ENCODE results near the gene BCL2L12.
"Not testable (repeated sequence)": the region's sequence is repeated elsewhere in the genome, so short reads cannot be mapped to it uniquely, and the experiment has no call there.

BCL2L12 gene, protein sequence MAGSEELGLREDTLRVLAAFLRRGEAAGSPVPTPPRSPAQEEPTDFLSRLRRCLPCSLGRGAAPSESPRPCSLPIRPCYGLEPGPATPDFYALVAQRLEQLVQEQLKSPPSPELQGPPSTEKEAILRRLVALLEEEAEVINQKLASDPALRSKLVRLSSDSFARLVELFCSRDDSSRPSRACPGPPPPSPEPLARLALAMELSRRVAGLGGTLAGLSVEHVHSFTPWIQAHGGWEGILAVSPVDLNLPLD

DNA sequence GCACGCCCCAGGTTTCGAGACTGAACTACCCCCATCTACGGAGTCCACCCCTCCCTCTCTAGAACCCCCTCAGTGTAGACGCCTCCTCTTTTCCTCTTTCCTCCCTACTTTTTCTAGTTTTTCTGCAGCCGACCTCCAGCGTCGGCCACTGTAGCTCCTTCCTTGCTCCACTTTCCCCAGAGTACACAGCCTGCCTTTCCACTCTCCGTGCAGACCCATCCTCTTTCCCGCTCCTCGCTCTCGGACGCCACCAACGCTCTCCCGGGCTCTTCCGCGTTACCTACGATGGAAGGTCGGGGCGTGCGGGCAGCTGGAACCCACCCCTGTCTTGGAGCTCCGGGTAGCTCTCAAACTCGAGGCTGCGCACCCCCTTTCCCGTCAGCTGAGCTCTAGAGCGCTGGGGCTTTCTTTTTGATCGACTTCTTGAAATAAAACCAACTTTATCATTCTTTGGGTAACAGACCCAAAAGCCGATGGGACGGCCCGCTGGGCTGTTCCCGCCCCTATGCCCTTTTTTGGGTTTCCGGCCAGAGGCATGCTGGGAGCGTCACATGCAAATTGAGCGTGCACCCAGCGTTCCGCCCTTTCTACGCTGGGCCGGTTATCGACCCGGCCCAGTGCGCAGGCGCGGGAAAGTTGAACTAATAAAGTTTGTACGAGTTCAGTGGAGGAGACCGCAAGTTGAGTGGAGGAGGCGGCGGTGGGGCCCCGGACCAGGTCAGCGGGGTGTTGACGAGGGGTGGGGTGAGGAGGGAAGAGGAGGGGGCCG, at the start of gene BCL2L12, which contains the start of gene IRF3:
Gene BCL2L12 (plus strand): TSS at position 583 of the 769 bp plus-strand sequence. CDS start 760 bp downstream, outside the sequence.
Gene IRF3 (minus strand): TSS at position 507 of the 769 bp plus-strand sequence. CDS start 1,019 bp downstream, outside the sequence.
- Histone ChIP-seq H3K4me3 (ENCODE audit: low read depth, low read length) (peak within 1 kb of the TSS; percentile 98), H3K9me3 (ENCODE audit: control insufficient read depth, insufficient read depth, low read depth, low read length) (peaks cover under 1% of the 10 kb centered on the region; the same call in 1 of the 2 replicates), H3K27me3 (ENCODE audit: control insufficient read depth, insufficient read depth, low read length) (no peaks in the 10 kb centered on the region), H3K9ac (ENCODE audit: low read length) (peak within 1 kb of the TSS; percentile 86), H3K4me1 (ENCODE audit: control insufficient read depth, insufficient read depth, low read length) (0 out of 2 replicates have a peak, but pooled peaks cover 2% of the 10 kb centered on the region), H3K36me3 (ENCODE audit: control insufficient read depth, insufficient read depth, low read length) (peaks cover 51% of the 10 kb centered on the region), H3K27ac (ENCODE audit: low read depth, low read length) (peak within 1 kb of the TSS; percentile 38; the same call in 1 of the 2 replicates)

- Histone ChIP-seq H3K27me3 (ENCODE audit: control insufficient read depth, insufficient read depth, low read length) (no peaks in the 10 kb centered on the region), H3K9me3 (ENCODE audit: control insufficient read depth, insufficient read depth, low read depth, low read length) (no peaks in the 10 kb centered on the region), H3K4me3 (ENCODE audit: low read depth, low read length) (no peak overlapping the region), H3K9ac (ENCODE audit: low read length) (no peak overlapping the region), H3K27ac (ENCODE audit: low read depth, low read length) (no peak overlapping the region), H3K4me1 (ENCODE audit: control insufficient read depth, insufficient read depth, low read length) (no peaks in the 10 kb centered on the region), H3K36me3 (ENCODE audit: control insufficient read depth, insufficient read depth, low read length) (peaks cover 81% of the 10 kb centered on the region)
Observed at GRCh38 chr19:49616532-49616931, 49.2 kb upstream of the BCL2L12 start.

DNA sequence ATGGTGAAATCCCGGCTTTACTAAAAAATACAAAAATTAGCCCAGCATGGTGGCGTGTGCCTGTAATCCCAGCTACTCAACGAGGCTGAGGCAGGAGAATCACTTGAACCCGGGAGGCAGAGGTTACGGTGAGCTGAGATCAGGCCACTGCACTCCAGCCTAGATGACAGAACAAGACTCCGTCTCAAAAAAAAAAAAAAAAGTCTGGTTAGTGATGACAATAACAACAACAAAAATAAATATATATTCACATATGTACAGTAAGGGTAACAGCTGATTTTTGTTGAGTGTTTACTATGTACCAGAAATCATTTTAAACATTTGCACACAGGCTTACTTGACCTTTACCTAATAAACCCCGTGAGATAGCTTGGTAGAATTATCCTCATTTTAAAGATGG, 48.8 kb upstream of the BCL2L12 start:
- H3K4me1 ChIP-seq (ENCODE audit: control insufficient read depth, insufficient read depth, low read length), result no peaks in the 10 kb centered on the region
- no peaks in the 10 kb centered on the region for H3K27me3 ChIP-seq (ENCODE audit: control insufficient read depth, insufficient read depth, low read length)
- H3K9me3 ChIP-seq (ENCODE audit: control insufficient read depth, insufficient read depth, low read depth, low read length), result no peaks in the 10 kb centered on the region
- no peak overlapping the region for H3K4me3 ChIP-seq (ENCODE audit: low read depth, low read length)
- peaks cover 85% of the 10 kb centered on the region for H3K36me3 ChIP-seq (ENCODE audit: control insufficient read depth, insufficient read depth, low read length)
- no peak overlapping the region for H3K27ac ChIP-seq (ENCODE audit: low read depth, low read length)
- no peak overlapping the region for H3K9ac ChIP-seq (ENCODE audit: low read length)

DNA sequence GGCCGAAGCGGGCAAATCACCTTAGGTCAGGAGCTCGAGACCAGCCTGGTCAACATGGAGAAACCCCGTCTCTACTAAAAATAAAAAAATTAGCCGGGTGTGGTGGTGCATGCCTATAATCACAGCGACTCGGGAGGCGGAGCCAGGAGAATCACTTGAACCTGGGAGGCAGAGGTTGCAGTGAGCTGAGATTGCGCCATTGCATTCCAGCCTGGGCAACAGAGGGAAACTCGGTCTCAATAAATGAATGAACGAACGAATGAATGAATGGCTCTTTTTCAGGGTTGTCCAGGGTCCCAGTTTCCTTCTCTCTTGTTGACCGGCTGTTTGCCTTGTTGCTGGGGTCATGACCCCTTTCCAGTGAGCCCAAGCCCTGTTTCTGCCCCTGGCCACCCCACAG, 47.9 kb upstream of the BCL2L12 start:
- not testable (repeated sequence) for H3K4me1 ChIP-seq (ENCODE audit: control insufficient read depth, insufficient read depth, low read length); H3K27ac ChIP-seq (ENCODE audit: low read depth, low read length); H3K27me3 ChIP-seq (ENCODE audit: control insufficient read depth, insufficient read depth, low read length); H3K9ac ChIP-seq (ENCODE audit: low read length); H3K4me3 ChIP-seq (ENCODE audit: low read depth, low read length); H3K9me3 ChIP-seq (ENCODE audit: control insufficient read depth, insufficient read depth, low read depth, low read length)
- H3K36me3 ChIP-seq (ENCODE audit: control insufficient read depth, insufficient read depth, low read length), result peaks cover 82% of the 10 kb centered on the region

DNA sequence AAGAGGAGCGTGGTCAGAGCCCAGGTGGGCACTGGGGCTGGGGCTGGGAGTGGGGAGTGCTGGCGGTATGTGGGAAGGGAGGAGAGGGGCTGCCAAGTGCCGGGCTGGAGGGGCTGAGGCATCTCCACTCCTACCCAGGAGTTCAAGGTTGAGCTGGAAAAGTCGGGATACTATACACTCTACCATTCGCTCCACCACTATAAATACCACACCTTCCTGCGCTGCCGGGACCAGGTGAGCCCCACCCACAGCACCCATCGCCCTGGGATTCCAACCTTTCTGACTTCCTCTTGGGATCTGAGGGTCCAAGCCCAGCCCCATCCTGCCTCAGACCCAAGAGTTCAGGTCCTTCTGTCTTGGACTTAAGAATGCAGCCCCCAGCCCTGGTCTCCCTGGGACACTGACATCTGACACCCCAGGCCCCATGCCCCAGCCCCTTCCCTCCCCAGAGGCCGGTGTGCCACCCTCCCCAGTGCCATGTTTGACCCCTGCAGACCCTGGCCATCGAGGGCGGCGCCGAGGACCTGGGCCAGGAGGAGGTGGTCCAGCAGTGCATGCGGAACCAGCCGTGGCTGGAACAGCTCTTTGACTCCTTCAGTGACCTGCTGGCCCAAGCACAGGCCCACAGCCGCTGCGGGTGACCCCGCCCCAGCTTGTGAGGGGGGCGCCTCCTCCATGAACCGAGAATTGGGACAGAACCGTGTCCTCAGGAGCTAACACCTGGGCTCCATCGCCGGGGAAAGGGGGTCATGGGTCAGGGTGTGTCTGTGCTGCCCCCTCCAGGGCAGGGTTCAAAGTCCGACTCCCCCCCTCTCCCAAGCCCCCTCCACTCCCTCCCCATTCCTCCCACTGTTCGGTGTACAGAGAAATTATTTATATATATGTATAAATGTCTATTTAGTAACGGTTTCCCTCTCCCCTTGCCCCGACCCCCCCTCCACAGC, 40.5 kb upstream of the BCL2L12 start:
- Histone ChIP-seq H3K27me3 (ENCODE audit: control insufficient read depth, insufficient read depth, low read length) (no peaks in the 10 kb centered on the region), H3K4me1 (ENCODE audit: control insufficient read depth, insufficient read depth, low read length) (no peaks in the 10 kb centered on the region), H3K36me3 (ENCODE audit: control insufficient read depth, insufficient read depth, low read length) (peaks cover 48% of the 10 kb centered on the region), H3K4me3 (ENCODE audit: low read depth, low read length) (no peak overlapping the region), H3K9me3 (ENCODE audit: control insufficient read depth, insufficient read depth, low read depth, low read length) (no peaks in the 10 kb centered on the region), H3K27ac (ENCODE audit: low read depth, low read length) (no peak overlapping the region), H3K9ac (ENCODE audit: low read length) (no peak overlapping the region)

- no peaks in the 10 kb centered on the region for H3K27me3 ChIP-seq (ENCODE audit: control insufficient read depth, insufficient read depth, low read length)
Observed at GRCh38 chr19:49626226-49626625, 39.5 kb upstream of the BCL2L12 start.

GRCh38 chr19:49629659-49630058, 36.1 kb upstream of the BCL2L12 start:
- Histone ChIP-seq H3K36me3 (ENCODE audit: control insufficient read depth, insufficient read depth, low read length) (peaks cover 28% of the 10 kb centered on the region), H3K4me3 (ENCODE audit: low read depth, low read length) (no peak overlapping the region), H3K4me1 (ENCODE audit: control insufficient read depth, insufficient read depth, low read length) (0 out of 2 replicates have a peak, but pooled peaks cover 5% of the 10 kb centered on the region), H3K9ac (ENCODE audit: low read length) (no peak overlapping the region), H3K9me3 (ENCODE audit: control insufficient read depth, insufficient read depth, low read depth, low read length) (no peaks in the 10 kb centered on the region), H3K27ac (ENCODE audit: low read depth, low read length) (no peak overlapping the region), H3K27me3 (ENCODE audit: control insufficient read depth, insufficient read depth, low read length) (no peaks in the 10 kb centered on the region)

More at GRCh38 chr19:49626226-49626625, 39.5 kb upstream of the BCL2L12 start:
- Histone ChIP-seq H3K9me3 (ENCODE audit: control insufficient read depth, insufficient read depth, low read depth, low read length) (no peaks in the 10 kb centered on the region), H3K4me1 (ENCODE audit: control insufficient read depth, insufficient read depth, low read length) (0 out of 2 replicates have a peak, but pooled peaks cover 5% of the 10 kb centered on the region), H3K27ac (ENCODE audit: low read depth, low read length) (no peak overlapping the region), H3K4me3 (ENCODE audit: low read depth, low read length) (no peak overlapping the region), H3K9ac (ENCODE audit: low read length) (no peak overlapping the region), H3K36me3 (ENCODE audit: control insufficient read depth, insufficient read depth, low read length) (peaks cover 45% of the 10 kb centered on the region)

DNA sequence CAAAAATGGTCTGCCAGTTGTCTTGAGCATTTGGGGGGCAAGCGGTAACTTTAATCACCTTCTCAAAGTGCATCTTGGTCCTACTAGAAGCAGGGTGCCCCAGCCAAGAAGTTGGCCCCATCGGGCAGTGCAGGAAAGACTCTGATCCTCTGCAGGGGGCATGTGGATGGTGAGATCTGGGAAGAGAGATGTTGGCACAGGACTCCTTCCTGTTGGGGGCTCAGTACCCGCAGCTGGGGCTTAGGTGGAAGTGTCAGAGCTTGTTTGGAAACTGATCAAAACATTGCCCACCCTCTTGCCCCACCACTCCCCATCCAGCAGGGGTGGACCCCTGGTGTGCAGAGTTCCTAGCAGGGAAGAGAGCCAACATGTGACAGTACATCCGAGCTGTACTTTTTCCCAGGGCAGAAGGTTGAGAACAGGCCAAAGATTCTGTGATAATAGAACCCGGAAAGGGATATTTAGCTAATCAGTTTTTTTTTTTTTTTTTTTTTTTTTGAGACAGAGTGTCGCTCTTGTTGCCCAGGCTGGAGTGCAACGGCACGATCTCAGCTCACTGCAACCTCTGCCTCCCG, 34.6 kb upstream of the BCL2L12 start:
- peaks cover 19% of the 10 kb centered on the region for H3K36me3 ChIP-seq (ENCODE audit: control insufficient read depth, insufficient read depth, low read length)
- H3K9ac ChIP-seq (ENCODE audit: low read length), result no peak overlapping the region
- no peaks in the 10 kb centered on the region for H3K27me3 ChIP-seq (ENCODE audit: control insufficient read depth, insufficient read depth, low read length)
- H3K9me3 ChIP-seq (ENCODE audit: control insufficient read depth, insufficient read depth, low read depth, low read length), result no peaks in the 10 kb centered on the region
- H3K4me3 ChIP-seq (ENCODE audit: low read depth, low read length), result no peak overlapping the region
- peaks cover 5% of the 10 kb centered on the region; the same call in 1 of the 2 replicates for H3K4me1 ChIP-seq (ENCODE audit: control insufficient read depth, insufficient read depth, low read length)
- no peak overlapping the region for H3K27ac ChIP-seq (ENCODE audit: low read depth, low read length)

- H3K27me3 ChIP-seq (ENCODE audit: control insufficient read depth, insufficient read depth, low read length), result no peaks in the 10 kb centered on the region
- no peak overlapping the region for H3K27ac ChIP-seq (ENCODE audit: low read depth, low read length)
- peaks cover 14% of the 10 kb centered on the region for H3K36me3 ChIP-seq (ENCODE audit: control insufficient read depth, insufficient read depth, low read length)
- peaks cover 6% of the 10 kb centered on the region; the same call in 1 of the 2 replicates for H3K4me1 ChIP-seq (ENCODE audit: control insufficient read depth, insufficient read depth, low read length)
- no peaks in the 10 kb centered on the region for H3K9me3 ChIP-seq (ENCODE audit: control insufficient read depth, insufficient read depth, low read depth, low read length)
- H3K4me3 ChIP-seq (ENCODE audit: low read depth, low read length), result no peak overlapping the region
- H3K9ac ChIP-seq (ENCODE audit: low read length), result no peak overlapping the region
Observed at GRCh38 chr19:49631610-49632192, 34.0 kb upstream of the BCL2L12 start.

- Histone ChIP-seq H3K9ac (ENCODE audit: low read length) (no peak overlapping the region), H3K27ac (ENCODE audit: low read depth, low read length) (no peak overlapping the region), H3K27me3 (ENCODE audit: control insufficient read depth, insufficient read depth, low read length) (no peaks in the 10 kb centered on the region), H3K9me3 (ENCODE audit: control insufficient read depth, insufficient read depth, low read depth, low read length) (no peaks in the 10 kb centered on the region), H3K4me3 (ENCODE audit: low read depth, low read length) (no peak overlapping the region), H3K36me3 (ENCODE audit: control insufficient read depth, insufficient read depth, low read length) (peaks cover 7% of the 10 kb centered on the region), H3K4me1 (ENCODE audit: control insufficient read depth, insufficient read depth, low read length) (peaks cover 9% of the 10 kb centered on the region; the same call in 1 of the 2 replicates)
Observed at GRCh38 chr19:49632576-49632975, 33.2 kb upstream of the BCL2L12 start.
